Pons (tissue), 1 donor: Measurements from ENCODE around the gene MICAL3.

ENCODE experiments used
- DNase-seq: peaks from one replicate; pipeline ENCODE4 v3.0.0-alpha.2; 2016; ENCODE audit warnings: low spot score

The MICAL3 gene

DNA sequence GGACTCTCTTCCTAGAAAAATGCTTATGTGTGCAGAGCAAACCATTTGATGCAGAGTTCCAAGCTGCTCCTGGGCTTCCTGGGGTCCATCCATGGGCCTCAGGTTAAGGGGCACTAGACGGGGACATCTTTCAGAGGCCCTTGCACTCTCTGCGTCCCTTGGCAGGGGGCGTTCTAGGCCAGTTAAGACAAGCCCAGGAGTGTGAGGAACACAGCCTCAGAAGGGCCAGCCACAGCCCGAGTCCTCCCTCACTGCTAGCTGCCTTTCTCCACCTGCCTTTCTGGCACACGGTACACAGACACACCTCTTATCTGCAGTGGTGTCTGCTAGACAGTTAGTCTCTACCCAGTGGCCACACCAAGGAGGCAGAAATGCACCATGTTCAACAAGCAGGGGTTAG is 232.1 kb downstream of the MICAL3 start:
- no peak for DNase-seq

- no peak for DNase-seq
These were observed 233.2 kb downstream of the MICAL3 start for GRCh38 chr22:17791196-17791595.

DNA sequence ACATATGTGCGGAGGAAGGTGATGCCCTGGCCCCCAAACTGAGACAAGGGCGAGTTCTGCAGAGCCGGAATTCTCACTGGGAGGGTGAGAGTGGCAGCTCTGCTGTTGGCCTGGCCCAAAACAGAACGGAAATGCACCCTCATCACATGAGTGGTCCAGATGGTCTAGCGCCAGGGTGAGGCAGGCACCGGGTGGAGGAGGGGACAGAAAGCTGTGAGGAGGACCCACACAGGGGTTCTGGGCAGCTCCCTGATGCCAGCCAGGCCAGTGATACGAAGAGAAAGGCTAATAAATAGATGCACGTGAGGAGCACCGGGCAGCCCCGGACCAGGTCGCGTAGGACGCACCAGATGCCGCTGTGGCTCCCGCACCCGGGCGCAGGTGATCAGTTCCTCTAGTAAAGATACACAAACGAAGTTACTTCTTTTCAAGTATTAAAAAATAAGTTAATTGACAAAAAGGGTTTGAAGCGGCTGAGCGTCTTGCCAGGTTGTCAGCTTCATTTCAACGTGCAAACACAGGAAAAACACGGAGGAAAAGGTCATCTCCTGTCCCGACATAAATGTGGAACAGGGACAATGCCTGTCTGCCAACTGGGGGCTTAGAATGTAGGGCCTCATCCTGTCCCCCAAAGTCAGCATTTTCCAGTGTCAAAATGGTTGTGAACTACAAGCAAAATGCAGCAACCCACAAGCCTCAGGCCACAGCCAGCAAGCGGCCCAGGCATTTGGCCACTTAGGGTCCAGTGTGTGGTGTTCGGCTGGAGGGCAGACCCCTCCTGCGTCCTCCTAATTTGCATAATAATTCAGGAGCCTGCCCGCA is 234.8 kb downstream of the MICAL3 start:
- no peak for DNase-seq

DNA sequence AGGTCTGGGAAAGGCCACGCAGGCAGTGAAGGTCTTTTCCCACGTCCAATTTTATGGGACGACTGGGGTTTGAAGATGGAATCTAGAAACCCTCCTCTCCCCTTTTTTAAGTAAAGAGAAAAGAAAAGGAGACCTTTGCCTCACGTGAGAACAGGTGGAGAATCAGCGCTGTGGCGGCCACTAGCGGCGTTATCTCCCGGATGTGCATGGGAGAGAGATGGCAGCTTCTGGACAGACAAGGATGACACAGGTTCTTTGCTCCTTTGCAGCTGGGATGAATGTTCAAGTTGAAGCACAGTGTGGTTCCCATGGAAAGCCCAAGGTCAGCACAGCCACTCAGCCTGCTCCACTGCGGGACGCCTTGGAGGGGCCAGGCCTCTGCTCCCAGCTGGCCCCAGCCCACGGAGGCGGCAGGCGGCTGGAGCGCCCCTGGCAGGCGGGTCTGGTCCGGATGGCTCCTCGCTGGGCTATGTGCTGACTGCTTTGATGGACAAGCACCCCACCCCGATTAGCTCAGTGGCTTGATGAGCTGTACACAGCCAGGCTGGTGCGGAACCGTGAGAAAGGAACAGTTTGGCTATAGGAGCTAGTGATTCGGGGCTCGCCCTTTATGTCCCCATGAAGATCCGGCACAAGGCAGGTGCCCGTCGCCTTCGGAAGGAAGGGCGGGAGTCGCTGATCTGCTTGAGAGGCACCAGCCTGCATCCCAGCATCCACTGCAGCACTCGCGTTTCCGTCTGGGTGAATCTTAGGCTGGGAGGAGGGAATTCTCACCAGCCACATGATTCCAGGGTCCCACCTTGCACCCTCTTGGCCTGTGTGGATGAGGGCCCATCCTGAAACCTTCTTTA is 235.6 kb downstream of the MICAL3 start:
- DNase-seq = no peak

DNA sequence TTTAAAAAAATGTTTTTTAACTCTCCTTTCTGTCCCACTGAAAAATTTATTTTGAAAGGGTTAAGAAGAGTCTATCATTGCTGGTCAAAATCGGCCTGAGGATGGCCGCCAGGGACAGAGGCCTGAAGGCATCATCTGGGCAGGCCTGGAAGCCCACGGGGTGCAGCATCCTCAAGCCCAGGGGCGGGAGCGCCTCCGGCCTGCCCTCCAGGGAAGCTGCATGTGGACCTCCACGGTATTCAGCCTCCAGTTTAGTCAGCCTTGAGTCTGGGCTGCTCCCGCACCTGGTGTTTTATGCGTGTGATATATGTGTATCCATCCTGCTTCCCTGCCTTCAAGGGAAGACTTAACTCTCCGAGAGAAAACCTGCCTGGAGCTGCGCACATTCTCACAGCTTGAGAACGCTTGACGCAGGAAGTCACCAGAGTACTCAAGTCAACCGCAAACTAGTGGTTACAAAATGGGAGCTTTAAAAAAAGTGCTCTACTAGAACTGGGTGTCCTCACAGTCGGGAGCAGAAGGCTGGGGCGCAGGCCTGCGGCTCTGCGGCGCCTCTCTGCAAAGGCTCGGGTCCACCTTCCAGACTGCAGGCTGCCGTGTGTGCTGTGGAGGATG is 236.5 kb downstream of the MICAL3 start:
- DNase-seq = no peak

DNA sequence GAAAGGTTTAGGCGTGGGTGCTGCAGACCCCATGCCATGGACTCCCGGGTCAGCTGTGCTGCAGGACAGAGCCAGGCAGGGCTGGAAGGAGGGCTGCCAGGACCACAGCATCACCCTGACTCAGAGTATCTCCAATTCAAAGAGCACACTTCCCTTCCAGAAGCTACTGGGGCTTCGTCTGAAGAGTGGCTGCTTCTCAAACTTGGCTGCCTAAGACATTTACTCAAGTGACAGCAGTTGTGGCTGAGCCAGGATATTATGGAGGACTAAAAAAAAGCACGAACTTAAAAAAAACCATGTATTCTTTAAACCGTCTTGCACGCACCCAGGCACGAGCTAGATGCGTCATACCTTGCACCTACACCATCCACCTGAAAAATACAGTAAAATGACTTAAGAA is 237.1 kb downstream of the MICAL3 start:
- no peak for DNase-seq

- DNase-seq = peak; percentile 58
These were observed 237.8 kb downstream of the MICAL3 start for GRCh38 chr22:17786435-17787161.

GRCh38 chr22:17785185-17786184 is 238.9 kb downstream of the MICAL3 start:
- no peak for DNase-seq

GRCh38 chr22:17784776-17785175 is 239.6 kb downstream of the MICAL3 start:
- DNase-seq = no peak

DNA sequence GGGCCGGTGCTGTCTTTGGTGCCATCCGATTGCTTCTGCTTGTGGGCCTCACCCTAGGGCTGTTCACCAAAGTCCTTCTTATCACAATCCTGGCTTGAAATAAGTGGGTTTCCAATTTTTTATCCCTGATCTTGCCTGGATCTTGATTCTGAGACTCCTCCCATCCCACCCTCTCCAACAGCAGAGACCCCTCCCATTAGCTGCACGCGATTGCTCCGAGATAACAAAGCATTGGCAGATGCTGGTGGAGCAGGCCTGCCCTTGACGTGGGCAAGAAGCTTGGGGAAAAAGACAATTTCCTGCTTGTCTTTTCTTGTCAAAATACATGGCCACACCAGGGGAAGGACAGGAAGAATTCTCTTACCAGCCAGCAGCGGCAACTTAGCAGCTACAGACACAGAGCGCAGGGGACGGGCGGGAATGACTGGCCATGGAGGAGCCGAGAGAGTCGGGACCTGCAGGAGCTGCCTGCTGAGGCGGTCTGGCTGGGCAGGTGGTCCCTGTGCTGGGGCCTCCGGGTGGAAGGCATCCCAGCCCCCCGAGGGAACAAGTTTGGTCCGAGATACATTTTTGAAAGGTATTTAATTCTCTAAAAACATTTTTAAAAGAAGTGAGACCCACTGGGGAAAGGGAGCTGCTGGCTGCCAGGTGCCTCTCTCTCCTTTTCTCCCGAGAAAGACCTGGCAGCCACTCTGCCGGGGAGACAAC is 240.4 kb downstream of the MICAL3 start:
- no peak for DNase-seq

DNA sequence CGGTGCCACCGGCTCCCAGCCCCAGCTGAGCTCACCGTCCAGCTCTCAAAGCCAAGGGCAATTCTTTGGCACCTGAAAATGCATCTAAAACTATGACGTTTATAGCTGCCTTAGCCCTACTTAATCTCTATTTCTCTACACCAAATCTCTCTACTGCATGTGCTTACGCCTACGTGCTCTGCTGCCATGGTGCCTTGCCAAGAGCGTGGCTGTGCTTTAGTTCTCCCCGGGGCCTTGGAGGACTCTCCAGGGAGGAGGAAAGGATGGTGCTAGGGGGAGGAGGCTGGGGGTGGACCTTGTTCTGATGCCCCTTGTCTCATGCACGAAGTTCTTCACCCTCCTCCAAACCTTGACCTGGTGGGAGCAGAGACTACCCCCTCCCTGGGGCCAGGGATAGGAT is 241.0 kb downstream of the MICAL3 start:
- no peak for DNase-seq

DNA sequence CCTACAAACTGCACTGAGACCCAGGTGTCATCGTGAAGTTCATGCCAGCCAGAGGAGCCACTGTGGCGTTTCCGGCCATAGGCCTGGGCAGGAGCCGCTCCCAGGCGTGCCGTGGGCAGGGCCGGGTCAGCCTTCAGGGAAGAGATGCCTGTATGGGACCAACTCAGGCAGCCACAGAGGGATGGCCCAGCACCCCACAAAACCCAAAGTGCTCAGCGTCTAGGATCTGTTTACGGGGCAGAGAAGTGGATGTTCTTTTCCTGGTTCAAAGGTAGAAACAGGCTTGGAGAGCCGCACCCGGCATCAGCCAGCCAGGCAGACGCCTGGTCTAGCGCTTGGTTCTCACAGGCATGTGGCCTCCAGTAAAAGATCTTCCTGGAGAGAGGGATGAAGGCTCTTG is 241.7 kb downstream of the MICAL3 start:
- no peak for DNase-seq

DNA sequence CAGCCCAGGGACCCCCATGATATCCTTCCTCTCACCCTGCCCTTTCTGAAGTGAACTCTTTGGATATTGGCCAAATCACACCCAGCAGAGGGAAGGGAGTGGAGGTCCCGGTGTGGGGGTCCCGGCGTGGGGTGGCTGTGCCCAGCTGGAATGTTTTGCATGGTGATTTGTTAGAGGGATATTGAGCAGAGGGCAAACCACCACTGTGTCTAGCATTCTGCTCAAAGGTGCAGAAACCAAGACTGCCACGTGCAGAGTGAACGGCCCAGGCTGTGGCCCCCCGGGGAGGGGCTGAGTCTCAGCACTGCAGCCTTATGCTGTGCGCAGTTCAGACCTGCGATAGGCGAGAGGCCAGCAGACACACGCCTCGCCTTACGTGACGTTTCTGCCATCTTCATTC is 242.2 kb downstream of the MICAL3 start:
- DNase-seq = no peak

- DNase-seq = no peak
These were observed 242.9 kb downstream of the MICAL3 start for GRCh38 chr22:17781319-17782031.

DNA sequence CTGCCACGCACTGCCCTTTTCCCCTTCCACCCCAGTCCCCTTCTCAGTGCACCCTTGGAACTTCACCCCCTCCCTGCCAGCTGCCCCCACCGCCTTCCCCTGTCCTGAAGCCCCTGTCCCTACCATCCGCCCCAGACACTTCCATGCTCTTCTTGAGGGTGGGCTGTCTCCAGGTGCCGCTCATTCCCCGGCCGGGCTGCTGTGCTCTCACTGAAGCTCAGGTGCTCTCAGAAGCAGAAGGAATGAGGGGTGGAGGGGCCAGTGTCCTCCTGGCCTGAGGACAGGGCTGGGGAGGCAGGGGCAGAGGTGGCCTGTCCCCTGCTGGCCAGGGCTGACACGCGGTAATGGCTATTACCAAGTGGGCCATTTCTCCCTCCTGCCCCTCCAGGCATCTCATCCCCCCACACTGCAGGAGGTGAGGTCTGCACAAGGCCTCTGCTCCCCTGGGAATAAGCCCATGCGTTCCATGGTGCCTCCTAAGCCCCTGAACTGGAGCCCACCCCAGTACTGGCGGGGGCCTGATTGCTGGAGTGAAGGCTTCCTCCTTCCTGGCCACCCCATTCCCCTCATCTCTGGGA is 243.5 kb downstream of the MICAL3 start:
- no peak for DNase-seq

DNA sequence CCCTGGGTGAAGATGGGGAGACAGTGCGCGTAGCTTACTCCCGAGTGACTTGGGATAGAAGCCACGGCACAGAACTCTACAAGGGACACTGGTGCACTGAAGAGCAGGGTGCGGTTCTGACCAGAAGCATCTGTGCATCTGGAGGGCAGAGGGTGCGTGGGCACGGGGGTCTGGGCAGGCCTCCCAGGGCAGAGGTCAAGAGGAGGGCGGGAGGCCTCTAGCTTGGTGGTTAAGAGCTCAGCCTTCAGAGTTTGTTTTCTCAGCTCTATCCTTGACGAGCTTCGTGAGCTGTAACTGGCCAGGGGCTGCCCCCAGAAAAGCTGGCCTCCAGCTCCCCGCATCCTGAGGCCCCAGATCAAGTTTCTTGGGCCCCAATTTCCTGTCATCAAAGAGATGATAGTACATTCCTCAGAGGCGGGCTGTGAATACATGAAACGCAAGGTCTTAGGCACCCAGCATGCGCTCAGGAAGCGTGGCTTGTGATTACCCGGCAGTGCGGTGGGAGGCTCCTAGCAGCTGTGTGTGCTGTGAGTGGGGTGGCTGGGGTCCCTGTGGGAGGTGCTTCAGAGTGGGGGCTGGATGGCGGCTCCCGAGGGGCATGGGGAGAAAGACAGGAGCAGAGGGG is 244.1 kb downstream of the MICAL3 start:
- DNase-seq = no peak

DNA sequence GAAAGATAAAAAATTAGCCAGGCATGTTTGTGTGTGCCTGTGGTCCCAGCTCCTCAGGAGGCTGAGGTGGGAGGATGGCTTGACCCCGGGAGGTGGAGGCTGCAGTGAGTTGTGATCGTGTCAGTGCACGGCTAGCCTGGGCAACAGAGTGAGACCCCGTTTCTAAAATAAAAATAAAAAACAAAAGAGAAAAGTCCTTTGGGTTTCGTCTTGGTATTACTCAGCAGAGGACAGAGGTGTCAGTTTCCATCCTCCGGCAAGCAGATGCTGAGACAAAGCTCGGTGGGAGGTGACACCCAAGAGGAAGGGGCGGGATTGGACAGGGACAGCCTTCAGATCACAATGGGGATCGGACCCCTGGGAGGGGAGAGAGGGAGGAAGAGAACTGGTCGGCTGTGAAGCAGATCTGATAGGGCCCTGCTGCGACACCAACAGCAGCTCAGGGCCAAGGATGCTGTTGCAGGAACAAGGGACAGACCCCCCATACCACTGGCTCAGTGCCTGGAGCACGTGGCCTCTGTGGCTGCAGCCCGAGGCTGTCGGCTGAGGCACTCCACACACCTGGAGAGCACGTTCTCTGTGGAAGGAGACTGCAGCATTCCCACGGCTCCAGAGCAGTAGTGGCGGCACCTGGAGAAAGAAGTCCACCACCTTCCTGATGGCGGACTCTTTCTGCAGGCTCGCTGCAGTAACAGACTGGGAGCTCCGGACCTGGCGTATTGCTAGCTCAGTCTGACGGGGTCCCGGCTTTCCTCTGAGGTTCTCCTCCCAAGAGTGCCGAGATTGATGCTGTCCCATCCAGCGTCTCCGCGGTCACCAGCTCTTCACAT is 244.9 kb downstream of the MICAL3 start:
- no peak for DNase-seq
